ENCODE measurements around the gene DGKB.

Gene DGKB

GRCh38 chr7:14242175-14242574 lies 660.4 kb downstream of the DGKB start:
- ChIA-PET CTCF (no interaction called here), POLR2A (no interaction called here)
- no peak for DNase-seq (ENCODE audit: extremely low spot score)
- no peak for TF ChIP-seq CTCF (IDR thresholded peaks at IDR 0.05; ENCODE audit: control extremely low read depth, extremely low read depth, low read depth, missing control alignments)

- TF ChIP-seq CTCF (IDR thresholded peaks at IDR 0.05; ENCODE audit: control extremely low read depth, extremely low read depth, low read depth, missing control alignments) = no peak
- POLR2A ChIA-PET = no interaction called here
- CTCF ChIA-PET = interaction anchor here (1.0 kb wide), 1 partner anchor 32 kb away, joined by 3 read pairs; no protein-coding TSS in a partner anchor
- no peak for DNase-seq (ENCODE audit: extremely low spot score)
Observed at GRCh38 chr7:14236834-14237233, 665.7 kb downstream of the DGKB start.

GRCh38 chr7:14235056-14235455 lies 667.5 kb downstream of the DGKB start:
- no peak for DNase-seq (ENCODE audit: extremely low spot score)
- POLR2A ChIA-PET = no interaction called here
- CTCF ChIA-PET = no interaction called here
- TF ChIP-seq CTCF (IDR thresholded peaks at IDR 0.05; ENCODE audit: control extremely low read depth, extremely low read depth, low read depth, missing control alignments) = no peak

GRCh38 chr7:14233868-14234369 lies 668.6 kb downstream of the DGKB start:
- POLR2A ChIA-PET = no interaction called here
- CTCF ChIA-PET = interaction anchor here (1.2 kb wide), 1 partner anchor 10 kb away, joined by 4 read pairs; no protein-coding TSS in a partner anchor
- no peak for DNase-seq (ENCODE audit: extremely low spot score)
- TF ChIP-seq CTCF (IDR thresholded peaks at IDR 0.05; ENCODE audit: control extremely low read depth, extremely low read depth, low read depth, missing control alignments) = no peak

- CTCF ChIA-PET = interaction anchor here (1.2 kb wide), 1 partner anchor 11 kb away, joined by 4 read pairs; no protein-coding TSS in a partner anchor
Observed at GRCh38 chr7:14233076-14233867, 669.3 kb downstream of the DGKB start.

GRCh38 chr7:14229047-14229446 lies 673.5 kb downstream of the DGKB start:
- CTCF ChIA-PET = no interaction called here
- POLR2A ChIA-PET = no interaction called here
- TF ChIP-seq CTCF (IDR thresholded peaks at IDR 0.05; ENCODE audit: control extremely low read depth, extremely low read depth, low read depth, missing control alignments) = no peak
- DNase-seq (ENCODE audit: extremely low spot score) = no peak

More at GRCh38 chr7:14233076-14233867, 669.3 kb downstream of the DGKB start:
- DNase-seq (ENCODE audit: extremely low spot score) = no peak
- no peak for TF ChIP-seq CTCF (IDR thresholded peaks at IDR 0.05; ENCODE audit: control extremely low read depth, extremely low read depth, low read depth, missing control alignments)
- POLR2A ChIA-PET = no interaction called here

All from GM10248 (cell line).